ENCODE results near the gene NHLH2. TPM values are rescaled to one million over a fixed set of nuclear protein-coding genes. Genes with fewer than 3 reads are reported as not detected.

Gene NHLH2
- total and polyA plus RNA-seq, 2 donors (not counting 1 experiment from before 2014, with no cell fraction given), result not detected

DNA sequence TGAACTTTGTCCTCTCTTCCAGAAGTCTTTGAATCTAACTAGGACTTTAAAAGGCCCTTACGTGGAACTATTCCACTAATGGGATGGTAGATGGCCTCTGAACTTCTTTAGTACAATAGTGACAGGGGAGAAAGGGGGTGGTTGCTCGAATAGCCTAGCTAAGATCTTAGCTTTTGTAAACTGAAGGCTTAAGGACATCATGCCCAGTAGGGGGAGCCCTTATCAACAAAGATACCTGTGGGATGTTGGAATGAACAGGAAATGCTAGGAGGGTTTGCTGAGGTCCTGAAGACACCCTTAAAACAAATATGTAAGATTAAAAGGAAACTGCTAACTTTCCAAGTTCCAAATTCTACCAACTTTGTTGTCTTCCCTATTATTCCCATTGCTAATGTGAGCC lies 33.2 kb downstream of the NHLH2 start:
- 8% methylated on average over 2 of the region's 2 CpGs for WGBS (ENCODE audit: insufficient coverage)
- Mint-ChIP-seq H3K4me3 (no peak overlapping the region), H3K9me3 (ENCODE audit: insufficient read depth) (no peaks in the 10 kb centered on the region), H3K27me3 (peaks cover 13% of the 10 kb centered on the region), H3K4me1 (no peaks in the 10 kb centered on the region), H3K27ac (no peak overlapping the region)
- no peak for TF ChIP-seq EZH2 (IDR thresholded peaks at IDR 0.05; ENCODE audit: borderline replicate concordance, insufficient read depth, low read depth, low read length, poor library complexity, severe bottlenecking)
- TF ChIP-seq, protein P1, sequence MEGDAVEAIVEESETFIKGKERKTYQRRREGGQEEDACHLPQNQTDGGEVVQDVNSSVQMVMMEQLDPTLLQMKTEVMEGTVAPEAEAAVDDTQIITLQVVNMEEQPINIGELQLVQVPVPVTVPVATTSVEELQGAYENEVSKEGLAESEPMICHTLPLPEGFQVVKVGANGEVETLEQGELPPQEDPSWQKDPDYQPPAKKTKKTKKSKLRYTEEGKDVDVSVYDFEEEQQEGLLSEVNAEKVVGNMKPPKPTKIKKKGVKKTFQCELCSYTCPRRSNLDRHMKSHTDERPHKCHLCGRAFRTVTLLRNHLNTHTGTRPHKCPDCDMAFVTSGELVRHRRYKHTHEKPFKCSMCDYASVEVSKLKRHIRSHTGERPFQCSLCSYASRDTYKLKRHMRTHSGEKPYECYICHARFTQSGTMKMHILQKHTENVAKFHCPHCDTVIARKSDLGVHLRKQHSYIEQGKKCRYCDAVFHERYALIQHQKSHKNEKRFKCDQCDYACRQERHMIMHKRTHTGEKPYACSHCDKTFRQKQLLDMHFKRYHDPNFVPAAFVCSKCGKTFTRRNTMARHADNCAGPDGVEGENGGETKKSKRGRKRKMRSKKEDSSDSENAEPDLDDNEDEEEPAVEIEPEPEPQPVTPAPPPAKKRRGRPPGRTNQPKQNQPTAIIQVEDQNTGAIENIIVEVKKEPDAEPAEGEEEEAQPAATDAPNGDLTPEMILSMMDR (IDR thresholded peaks at IDR 0.05), result peak; percentile 73
- DNase-seq (peak; percentile 52), ATAC-seq (ENCODE audit: low read depth) (no peak)
- peaks cover 0 to 2% (median 0%) of the 10 kb centered on the region in 3 donors for H3K9me3 ChIP-seq (ENCODE audit: control extremely low read depth in 1 of 3, control insufficient read depth in 2 of 3, insufficient read depth in 1 of 3, low read length in 2 of 3)
- H2AFZ ChIP-seq (ENCODE audit: insufficient read depth, low read depth, low read length, poor library complexity, severe bottlenecking), result no peak overlapping the region
- POLR2A ChIA-PET, result no interaction called here
- H3K27ac ChIP-seq (ENCODE audit: low read length in 2 of 2), result no peak overlapping the region
- H3K9ac ChIP-seq (ENCODE audit: low read length), result no peak overlapping the region
- H3K4me2 ChIP-seq (replicated peaks; ENCODE audit: low read depth, low read length, poor library complexity, severe bottlenecking), result no peak overlapping the region
- H3K4me1 ChIP-seq (ENCODE audit: control insufficient read depth in 2 of 2, insufficient read depth in 2 of 2, low read length in 2 of 2), result no peaks in the 10 kb centered on the region
- intact Hi-C loops (cut with micrococcal nuclease), result loop anchor here (2.0 kb wide), 1 partner anchor 213 kb away; no protein-coding TSS in a partner anchor
- H3K4me3 ChIP-seq (ENCODE audit: control extremely low read depth in 1 of 5, extremely low read depth in 1 of 5, insufficient read depth in 1 of 5, low read depth in 2 of 5, low read length in 4 of 5), result no peak overlapping the region
- no peaks in the 10 kb centered on the region for H3K36me3 ChIP-seq (replicated peaks in 1 of 2; ENCODE audit: control extremely low read depth in 1 of 2, control insufficient read depth in 1 of 2, extremely low read depth in 1 of 2, insufficient read depth in 2 of 2, low read length in 1 of 2)
- CTCF ChIA-PET, result interaction anchor here (0.6 to 6.3 kb wide), 9 partner anchors 11 to 1228 kb away, joined by 3 to 59 read pairs (median 4); no protein-coding TSS in a partner anchor
- no peaks in the 10 kb centered on the region for H3K27me3 ChIP-seq (replicated peaks in 1 of 4; ENCODE audit: control extremely low read depth in 1 of 4, control insufficient read depth in 3 of 4, insufficient read depth in 4 of 4, low read length in 3 of 4)
- H4K20me1 ChIP-seq (ENCODE audit: control insufficient read depth, insufficient read depth, low read length, poor library complexity, severe bottlenecking), result no peaks in the 10 kb centered on the region
- no peaks in the 10 kb centered on the region for H3K79me2 ChIP-seq (ENCODE audit: control insufficient read depth, insufficient read depth, low read length)

DNA sequence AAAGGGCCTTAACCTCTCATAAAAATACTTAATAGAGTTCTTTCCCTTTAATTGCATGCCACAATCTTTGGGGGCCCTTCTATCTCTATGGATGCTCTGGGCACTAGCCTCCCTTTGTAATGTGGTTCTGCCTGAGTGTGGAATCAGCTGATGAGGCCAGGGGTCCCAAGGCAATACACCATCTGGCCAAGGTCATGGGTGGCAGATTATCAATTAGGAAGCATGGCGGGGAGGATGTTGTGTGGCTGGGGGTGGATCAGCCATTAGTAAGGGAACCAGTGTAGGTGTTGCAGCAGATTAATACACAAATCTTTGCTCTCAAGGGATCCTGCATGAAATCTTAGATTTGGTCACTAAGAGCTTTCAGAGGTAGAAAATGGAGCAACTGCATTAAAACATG lies 35.3 kb downstream of the NHLH2 start:
- no peaks in the 10 kb centered on the region for H3K4me1 ChIP-seq (ENCODE audit: control insufficient read depth in 2 of 2, insufficient read depth in 2 of 2, low read length in 2 of 2)
- H3K27ac Mint-ChIP-seq, result no peak overlapping the region
- CTCF ChIA-PET, result interaction anchor here (2.5 kb wide), 1 partner anchor 215 kb away, joined by 22 read pairs; no protein-coding TSS in a partner anchor

More for the DNA sequence above, 35.3 kb downstream of the NHLH2 start:
- no CpG with 5 or more reads among the region's 1 CpG for WGBS (ENCODE audit: insufficient coverage)
- Mint-ChIP-seq H3K4me3 (no peak overlapping the region), H3K9me3 (ENCODE audit: insufficient read depth) (no peaks in the 10 kb centered on the region), H3K27me3 (peaks cover 16% of the 10 kb centered on the region), H3K4me1 (no peaks in the 10 kb centered on the region)
- Histone ChIP-seq H3K4me2 (replicated peaks; ENCODE audit: low read depth, low read length, poor library complexity, severe bottlenecking) (no peak overlapping the region), H3K27me3 (replicated peaks in 1 of 4; ENCODE audit: control extremely low read depth in 1 of 4, control insufficient read depth in 3 of 4, insufficient read depth in 4 of 4, low read length in 3 of 4) (no peaks in the 10 kb centered on the region), H2AFZ (ENCODE audit: insufficient read depth, low read depth, low read length, poor library complexity, severe bottlenecking) (no peak overlapping the region), H3K9ac (ENCODE audit: low read length) (no peak overlapping the region), H3K27ac (ENCODE audit: low read length in 2 of 2) (no peak overlapping the region), H3K4me3 (ENCODE audit: control extremely low read depth in 1 of 5, extremely low read depth in 1 of 5, insufficient read depth in 1 of 5, low read depth in 2 of 5, low read length in 4 of 5) (no peak overlapping the region), H3K36me3 (replicated peaks in 1 of 2; ENCODE audit: control extremely low read depth in 1 of 2, control insufficient read depth in 1 of 2, extremely low read depth in 1 of 2, insufficient read depth in 2 of 2, low read length in 1 of 2) (no peaks in the 10 kb centered on the region), H4K20me1 (ENCODE audit: control insufficient read depth, insufficient read depth, low read length, poor library complexity, severe bottlenecking) (no peaks in the 10 kb centered on the region), H3K79me2 (ENCODE audit: control insufficient read depth, insufficient read depth, low read length) (no peaks in the 10 kb centered on the region), H3K9me3 (ENCODE audit: control extremely low read depth in 1 of 3, control insufficient read depth in 2 of 3, insufficient read depth in 1 of 3, low read length in 2 of 3) (peaks cover 0 to 2% (median 0%) of the 10 kb centered on the region in 3 donors)
- POLR2A ChIA-PET, result no interaction called here
- intact Hi-C loops (cut with micrococcal nuclease), result no loop called here
- DNase-seq, result no peak
- ATAC-seq (ENCODE audit: low read depth), result no peak
- TF ChIP-seq, protein P1 (IDR thresholded peaks at IDR 0.05), result no peak
- no peak for TF ChIP-seq EZH2 (IDR thresholded peaks at IDR 0.05; ENCODE audit: borderline replicate concordance, insufficient read depth, low read depth, low read length, poor library complexity, severe bottlenecking)
